B cell (primary cell): Measurements from ENCODE around the gene JAK1.

ENCODE experiments used
- CTCF ChIP-seq: fragments of 200-600 bp; IDR thresholded peaks from one replicate; pipeline ENCODE4 v1.8.0; 2022; ENCODE audit warnings: antibody characterized with exemption, mild to moderate bottlenecking
- EZH2 ChIP-seq: IDR thresholded peaks from 2 replicates; pipeline ENCODE4 v1.6.1; 2012; ENCODE audit warnings: borderline replicate concordance, low read depth, mild to moderate bottlenecking, moderate library complexity, low read length; ENCODE audit not compliant: insufficient read depth, poor library complexity, severe bottlenecking

- no peak for TF ChIP-seq CTCF
- TF ChIP-seq EZH2: no peak
Measured at GRCh38 chr1:64941461-64942117, 24.8 kb downstream of the JAK1 start.
